Parathyroid adenoma (tissue), 2 donors: ENCODE data around the gene RNF125.

ENCODE experiments used
- H2AFZ ChIP-seq: fragments of 300-600 bp; sonication (generic); one replicate; pipeline ENCODE4 v1.7.0; 2017; ENCODE audit warnings: antibody characterized with exemption, mild to moderate bottlenecking
- H3K27ac ChIP-seq: fragments of 300-600 bp; sonication (generic); one replicate; pipeline ENCODE4 v1.7.0; 2017
- H3K27me3 ChIP-seq: fragments of 300-600 bp; sonication (generic); one replicate; pipeline ENCODE4 v1.7.0; 2017; ENCODE audit warnings: low read length; ENCODE audit not compliant: control insufficient read depth, insufficient read depth
- H3K36me3 ChIP-seq: fragments of 300-600 bp; sonication (generic); one replicate; pipeline ENCODE4 v1.7.0; 2017; ENCODE audit warnings: low read length; ENCODE audit not compliant: control insufficient read depth, insufficient read depth
- H3K4me1 ChIP-seq: fragments of 300-600 bp; sonication (generic); one replicate; pipeline ENCODE4 v1.7.0; 2017; ENCODE audit warnings: control low read depth
- H3K4me2 ChIP-seq: fragments of 300-600 bp; sonication (generic); one replicate; pipeline ENCODE4 v1.7.0; 2017; ENCODE audit warnings: low read length
- H3K4me3 ChIP-seq: fragments of 300-600 bp; sonication (generic); one replicate; pipeline ENCODE4 v1.7.0; 2017; ENCODE audit warnings: low read depth, low read length
- H3K79me2 ChIP-seq: fragments of 300-600 bp; sonication (generic); one replicate; pipeline ENCODE4 v1.7.0; 2017; ENCODE audit warnings: control low read depth
- H3K9ac ChIP-seq: fragments of 300-600 bp; sonication (generic); one replicate; pipeline ENCODE4 v1.7.0; 2017; ENCODE audit warnings: mild to moderate bottlenecking
- H3K9me3 ChIP-seq: fragments of 300-600 bp; sonication (generic); one replicate; pipeline ENCODE4 v1.7.0; 2017; ENCODE audit warnings: low read length; ENCODE audit not compliant: control insufficient read depth
- TF ChIP-seq, protein P1 (sequence below): fragments of 300-600 bp; sonication (generic); IDR thresholded peaks from one replicate; pipeline ENCODE4 v1.7.0; 2017; ENCODE audit warnings: antibody characterized with exemption, mild to moderate bottlenecking
- donor health status: primary hyperparathyroidism.

RNF125 gene

DNA sequence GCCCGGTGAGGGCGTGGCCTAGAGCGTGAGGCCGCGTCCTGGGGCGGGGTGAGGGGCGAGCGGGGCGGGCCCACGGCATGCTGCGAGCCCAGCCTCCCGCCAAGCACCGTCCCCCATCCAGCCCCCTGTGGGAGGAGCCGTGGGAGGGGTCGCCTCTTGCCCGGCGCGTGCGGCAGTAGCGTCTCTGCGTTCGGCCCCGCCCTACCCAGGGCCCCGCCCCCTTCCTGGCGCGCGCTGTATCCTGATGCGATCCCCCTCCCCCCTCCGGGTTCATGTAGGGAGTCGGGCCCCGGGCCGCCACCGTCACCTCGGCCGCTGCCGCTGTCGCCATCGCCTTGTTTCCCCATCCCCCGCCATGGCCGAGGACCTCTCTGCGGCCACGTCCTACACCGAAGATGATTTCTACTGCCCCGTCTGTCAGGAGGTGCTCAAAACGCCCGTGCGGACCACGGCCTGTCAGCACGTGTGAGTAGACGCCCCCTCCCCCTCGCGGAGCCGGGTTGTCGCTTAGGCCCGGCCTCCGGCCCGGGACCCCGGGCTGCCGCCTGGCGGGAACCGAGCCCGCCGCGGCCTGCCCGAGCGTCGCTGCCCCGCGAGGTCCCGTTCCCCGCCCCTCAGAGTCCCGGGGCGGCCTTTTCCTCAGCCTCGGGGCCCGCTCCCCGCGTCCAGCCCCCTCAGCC is 73.9 kb downstream of the RNF125 start:
- H3K4me1 ChIP-seq, result peaks cover 10% of the 10 kb centered on the region
- TF ChIP-seq, protein P1, sequence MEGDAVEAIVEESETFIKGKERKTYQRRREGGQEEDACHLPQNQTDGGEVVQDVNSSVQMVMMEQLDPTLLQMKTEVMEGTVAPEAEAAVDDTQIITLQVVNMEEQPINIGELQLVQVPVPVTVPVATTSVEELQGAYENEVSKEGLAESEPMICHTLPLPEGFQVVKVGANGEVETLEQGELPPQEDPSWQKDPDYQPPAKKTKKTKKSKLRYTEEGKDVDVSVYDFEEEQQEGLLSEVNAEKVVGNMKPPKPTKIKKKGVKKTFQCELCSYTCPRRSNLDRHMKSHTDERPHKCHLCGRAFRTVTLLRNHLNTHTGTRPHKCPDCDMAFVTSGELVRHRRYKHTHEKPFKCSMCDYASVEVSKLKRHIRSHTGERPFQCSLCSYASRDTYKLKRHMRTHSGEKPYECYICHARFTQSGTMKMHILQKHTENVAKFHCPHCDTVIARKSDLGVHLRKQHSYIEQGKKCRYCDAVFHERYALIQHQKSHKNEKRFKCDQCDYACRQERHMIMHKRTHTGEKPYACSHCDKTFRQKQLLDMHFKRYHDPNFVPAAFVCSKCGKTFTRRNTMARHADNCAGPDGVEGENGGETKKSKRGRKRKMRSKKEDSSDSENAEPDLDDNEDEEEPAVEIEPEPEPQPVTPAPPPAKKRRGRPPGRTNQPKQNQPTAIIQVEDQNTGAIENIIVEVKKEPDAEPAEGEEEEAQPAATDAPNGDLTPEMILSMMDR, result no peak

DNA sequence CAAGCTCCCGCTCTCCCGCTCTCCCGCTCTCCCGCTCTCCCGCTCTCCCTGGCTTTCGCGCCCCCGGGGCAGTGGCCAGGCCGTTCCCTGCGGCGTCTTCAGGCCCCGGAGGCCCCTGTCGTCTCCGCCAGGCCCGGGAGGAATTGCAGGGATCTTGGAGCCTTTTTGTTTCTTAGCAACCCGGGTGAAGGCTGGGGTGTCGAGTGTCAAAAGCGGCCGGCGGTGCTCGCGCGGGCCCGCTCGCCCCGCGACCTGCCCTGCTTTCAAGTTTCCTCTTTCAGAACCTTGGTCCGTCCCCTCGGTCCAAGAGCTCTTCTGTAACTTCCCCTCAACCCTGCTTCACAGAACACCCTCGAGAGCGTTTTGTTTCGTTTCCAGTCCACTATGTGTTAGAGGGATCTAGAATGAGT is 74.5 kb downstream of the RNF125 start:
- H3K36me3 ChIP-seq, result no peaks in the 10 kb centered on the region
- H3K79me2 ChIP-seq, result peaks cover 38% of the 10 kb centered on the region
- peak overlapping the region; percentile 95 for H3K9ac ChIP-seq
- H3K9me3 ChIP-seq, result no peaks in the 10 kb centered on the region
- H2AFZ ChIP-seq, result peak overlapping the region; percentile 82
- TF ChIP-seq, protein P1, result no peak
- no peaks in the 10 kb centered on the region for H3K27me3 ChIP-seq
- peaks cover 10% of the 10 kb centered on the region for H3K4me1 ChIP-seq
- peak overlapping the region; percentile 99 for H3K27ac ChIP-seq
- H3K4me3 ChIP-seq, result peak overlapping the region; percentile 86
- peak overlapping the region; percentile 93 for H3K4me2 ChIP-seq

More for the DNA sequence above, 73.9 kb downstream of the RNF125 start:
- Histone ChIP-seq H3K9me3 (no peaks in the 10 kb centered on the region), H3K79me2 (peaks cover 32% of the 10 kb centered on the region), H2AFZ (peak overlapping the region; percentile 100), H3K4me2 (peak overlapping the region; percentile 97), H3K27me3 (no peaks in the 10 kb centered on the region), H3K36me3 (no peaks in the 10 kb centered on the region), H3K27ac (peak overlapping the region; percentile 99), H3K9ac (peak overlapping the region; percentile 95), H3K4me3 (peak overlapping the region; percentile 89)

DNA sequence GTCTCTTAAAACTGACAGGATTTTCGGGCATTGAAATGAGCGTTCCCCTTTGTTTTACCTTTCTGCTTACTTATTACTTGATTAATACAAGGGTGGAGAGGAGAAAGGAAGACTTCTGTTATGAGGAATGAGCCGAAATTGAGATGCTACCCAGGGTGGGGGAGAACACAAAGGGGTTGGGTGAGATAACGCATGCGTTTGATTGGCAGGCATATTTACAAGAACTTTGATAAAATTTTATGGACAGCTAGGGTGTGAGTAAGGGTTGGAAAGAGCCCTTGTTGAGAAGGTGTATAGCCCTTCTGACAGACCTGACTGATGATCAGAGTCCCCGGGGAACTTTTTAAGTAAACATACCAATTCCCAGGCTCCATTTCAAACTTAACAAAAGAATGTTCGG is 74.9 kb downstream of the RNF125 start:
- peak overlapping the region; percentile 86 for H3K4me3 ChIP-seq
- H3K27me3 ChIP-seq, result no peaks in the 10 kb centered on the region
- peaks cover 10% of the 10 kb centered on the region for H3K4me1 ChIP-seq
- TF ChIP-seq, protein P1, result no peak
- H3K79me2 ChIP-seq, result peaks cover 38% of the 10 kb centered on the region
- peak overlapping the region; percentile 99 for H3K27ac ChIP-seq
- no peaks in the 10 kb centered on the region for H3K9me3 ChIP-seq
- H3K4me2 ChIP-seq, result peak overlapping the region; percentile 93
- peak overlapping the region; percentile 82 for H2AFZ ChIP-seq
- no peaks in the 10 kb centered on the region for H3K36me3 ChIP-seq
- H3K9ac ChIP-seq, result no peak overlapping the region

DNA sequence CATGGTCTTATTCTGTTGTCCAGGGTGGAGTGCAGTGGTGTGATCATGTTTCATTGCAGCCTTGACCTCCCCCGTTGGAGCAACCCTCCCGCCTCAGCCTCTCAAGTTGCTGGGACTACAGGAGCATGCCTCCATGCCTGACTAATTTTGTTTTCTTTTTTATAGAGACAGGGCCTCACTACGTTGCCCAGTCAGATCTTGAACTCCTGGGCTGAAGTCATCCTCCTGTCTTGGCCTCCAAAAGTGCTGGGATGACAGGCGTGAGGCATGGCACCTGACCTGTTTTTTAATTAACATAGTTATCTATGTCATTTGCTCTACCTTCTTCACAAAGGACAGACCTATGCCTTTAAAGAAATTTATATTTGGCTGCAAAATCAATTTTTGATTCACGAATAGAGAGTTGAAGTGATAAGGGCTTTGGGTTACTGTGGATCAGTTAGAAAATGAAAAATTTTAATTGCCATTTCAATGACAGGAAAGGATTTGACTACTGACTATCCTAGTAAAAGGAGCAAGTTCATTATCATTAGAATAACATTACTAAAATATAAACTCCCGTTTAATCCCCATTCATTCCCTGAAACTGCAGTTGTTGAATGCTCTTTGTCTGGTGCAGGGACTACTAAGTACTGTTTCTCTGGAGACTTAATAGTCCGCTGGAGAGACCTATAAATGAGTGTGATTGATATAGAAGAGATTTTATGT is 76.7 kb downstream of the RNF125 start:
- Histone ChIP-seq H3K79me2 (peaks cover 45% of the 10 kb centered on the region), H3K9ac (no peak overlapping the region), H3K4me3 (no peak overlapping the region), H3K27me3 (no peaks in the 10 kb centered on the region), H2AFZ (no peak overlapping the region), H3K4me1 (peaks cover 10% of the 10 kb centered on the region), H3K4me2 (no peak overlapping the region), H3K36me3 (no peaks in the 10 kb centered on the region), H3K9me3 (no peaks in the 10 kb centered on the region), H3K27ac (no peak overlapping the region)
- TF ChIP-seq, protein P1, result no peak
